NCI-H82 treated with DMSO at 0.1 percent for 48 hours (cell line): ENCODE data around the gene GJB3.
"Not testable (repeated sequence)": the region's sequence is repeated elsewhere in the genome, so short reads cannot be mapped to it uniquely, and the experiment has no call there.

ENCODE experiments used
- DNase-seq: peaks from one replicate; lab custom pipeline; 2025; ENCODE audit not compliant: unreplicated experiment; lab: John Stamatoyannopoulos, UW

GJB3 gene

GRCh38 chr1:34759503-34760357 lies 21.3 kb upstream of the GJB3 start, which contains the start of gene GJB4:
Gene GJB4 (plus strand): TSS chr1:34759740. CDS start chr1:34761255, 1,515 bp downstream.
- DNase-seq: no peak

GRCh38 chr1:34761176-34761761 lies 19.7 kb upstream of the GJB3 start:
- no peak for DNase-seq

- no peak for DNase-seq
Measured at GRCh38 chr1:34761776-34762307, 19.2 kb upstream of the GJB3 start.

GRCh38 chr1:34762474-34763141 lies 18.4 kb upstream of the GJB3 start:
- DNase-seq: no peak

- DNase-seq: no peak
Measured at GRCh38 chr1:34763142-34763781, 17.8 kb upstream of the GJB3 start.

- no peak for DNase-seq
Measured at GRCh38 chr1:34768856-34769255, 12.2 kb upstream of the GJB3 start.

- DNase-seq: no peak
Measured at GRCh38 chr1:34770891-34771504, 10.0 kb upstream of the GJB3 start.

GRCh38 chr1:34771573-34772371 lies 9.2 kb upstream of the GJB3 start:
- no peak for DNase-seq

- not testable (repeated sequence) for DNase-seq
Measured at GRCh38 chr1:34773114-34773513, 7.9 kb upstream of the GJB3 start.

GRCh38 chr1:34774957-34775356 lies 6.1 kb upstream of the GJB3 start:
- DNase-seq: no peak

- DNase-seq: no peak
Measured at GRCh38 chr1:34776911-34777310, 4.1 kb upstream of the GJB3 start.

GRCh38 chr1:34777519-34778321 lies 3.3 kb upstream of the GJB3 start:
- DNase-seq: no peak

- DNase-seq: no peak
Measured at GRCh38 chr1:34778381-34778780, 2.6 kb upstream of the GJB3 start.

GRCh38 chr1:34779005-34779404 lies 2.0 kb upstream of the GJB3 start:
- DNase-seq: no peak

- no peak for DNase-seq
Measured at GRCh38 chr1:34779526-34779925, 1.5 kb upstream of the GJB3 start.

- no peak for DNase-seq
Measured at GRCh38 chr1:34779962-34780361, 1.1 kb upstream of the GJB3 start.

GRCh38 chr1:34780528-34780927 lies 486 bp upstream of the GJB3 start:
- DNase-seq: no peak

GRCh38 chr1:34781844-34782391 lies 904 bp downstream of the GJB3 start:
- DNase-seq: no peak

- DNase-seq: no peak
Measured at GRCh38 chr1:34784751-34785221, 3.8 kb downstream of the GJB3 start.
